A673 (cell line): ENCODE measurements around the gene LIM2. TPM values are rescaled to one million over a fixed set of nuclear protein-coding genes. Genes with fewer than 3 reads are reported as not detected.

Source experiments
- BruUV-seq: library from RNA; stranded (reverse); fragments of 400-500 nt; replicated peaks from 2 replicates; lab custom pipeline; 2021; lab: Mats Ljungman, UMichigan
- CTCF ChIA-PET: fragments of 300-600 bp; sonication (Branson Sonifier 250); formaldehyde crosslinking; loops from one replicate; lab custom pipeline; 2022; ENCODE audit warnings: antibody characterized with exemption; lab: Charles Lee
- POLR2A ChIA-PET: fragments of 300-600 bp; sonication (Branson Sonifier 250); formaldehyde crosslinking; loops from one replicate; lab custom pipeline; 2022; ENCODE audit warnings: antibody characterized with exemption; ENCODE audit not compliant: low non-redundant PET; lab: Charles Lee
- DNase-seq: peaks from one replicate; pipeline ENCODE4 v3.0.0-alpha.2; 2015; ENCODE audit warnings: low spot score
- H3K27ac ChIP-seq: fragments of 200-600 bp; sonication (generic); 2 replicates; pipeline ENCODE4 v1.5.1; 2016; ENCODE audit warnings: mixed run types, low read depth, mild to moderate bottlenecking, mixed read lengths, antibody characterized with exemption, low read length; ENCODE audit not compliant: poor library complexity, severe bottlenecking
- H3K27me3 ChIP-seq: fragments of 200-600 bp; sonication (generic); replicated peaks from 2 replicates; pipeline ENCODE4 v1.6.1; 2017; ENCODE audit warnings: mixed run types, low read depth, mild to moderate bottlenecking, mixed read lengths, antibody characterized with exemption, low read length; ENCODE audit not compliant: insufficient read depth, poor library complexity
- H3K36me3 ChIP-seq: fragments of 200-600 bp; sonication (generic); 2 replicates; pipeline ENCODE4 v1.6.1; 2016; ENCODE audit warnings: mixed run types, mild to moderate bottlenecking, mixed read lengths, antibody characterized with exemption, low read length; ENCODE audit not compliant: insufficient read depth, poor library complexity, severe bottlenecking
- H3K4me1 ChIP-seq: fragments of 200-600 bp; sonication (generic); 2 replicates; pipeline ENCODE4 v1.6.1; 2017; ENCODE audit warnings: mixed run types, mild to moderate bottlenecking, mixed read lengths, antibody characterized with exemption, low read length; ENCODE audit not compliant: insufficient read depth, poor library complexity, severe bottlenecking
- H3K4me3 ChIP-seq: fragments of 200-600 bp; sonication (generic); 2 replicates; pipeline ENCODE4 v1.5.1; 2016; ENCODE audit warnings: low read depth, mixed run types, mild to moderate bottlenecking, mixed read lengths, low read length; ENCODE audit not compliant: poor library complexity, severe bottlenecking
- H3K9me3 ChIP-seq: fragments of 200-600 bp; sonication (generic); 2 replicates; pipeline ENCODE4 v1.6.1; 2016; ENCODE audit warnings: mixed run types, low read depth, mild to moderate bottlenecking, mixed read lengths, antibody characterized with exemption, low read length; ENCODE audit not compliant: poor library complexity, severe bottlenecking
- EZH2 ChIP-seq: fragments of 200-600 bp; sonication (generic); IDR thresholded peaks from 2 replicates; pipeline ENCODE4 v1.6.1; 2017; ENCODE audit warnings: borderline replicate concordance, low read depth, mild to moderate bottlenecking, mixed read lengths, antibody characterized with exemption, low read length; ENCODE audit not compliant: poor library complexity, severe bottlenecking
- intact Hi-C: fragments of 100-400 bp; cut with micrococcal nuclease; formaldehyde crosslinking; loops from one replicate; pipeline ENCODE4 v1.10.0; 2022; ENCODE audit not compliant: unreplicated experiment
- total RNA-seq: library from RNA; stranded (reverse); gene quantifications from 2 replicates; pipeline ENCODE4 v1.2.3, GENCODE V29; 2021
- TF ChIP-seq, protein P1 (sequence below): fragments of 300-800, 200-600 bp; sonication (generic); conservative IDR thresholded peaks from 2 replicates; pipeline ENCODE4 v1.5.1; 2017; ENCODE audit warnings: low read depth, mild to moderate bottlenecking, antibody characterized with exemption, low read length, moderate library complexity, mixed read lengths

Gene LIM2
- total RNA-seq, 1 experiment from 2014 or later: not detected

DNA sequence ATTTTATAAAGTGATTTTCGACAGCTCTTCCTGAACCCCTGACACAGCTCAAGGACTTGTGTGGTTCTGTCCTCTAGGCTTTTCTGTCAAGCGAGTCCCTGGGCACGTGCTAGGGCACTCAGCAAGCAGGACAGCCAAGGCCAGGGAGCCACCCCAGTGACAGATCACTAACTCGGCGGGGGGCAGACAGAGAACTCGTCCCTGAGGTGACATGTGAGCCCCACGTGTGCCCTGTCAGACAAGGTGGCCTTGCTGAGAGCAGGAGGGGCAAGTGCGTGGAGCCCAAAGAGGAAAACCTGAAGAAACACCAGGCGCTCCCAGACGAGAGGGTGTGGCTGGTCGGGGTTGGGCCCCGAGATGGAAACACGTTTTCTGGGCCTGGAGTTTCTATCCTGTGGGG, 26.5 kb downstream of the LIM2 start:
- no peak for DNase-seq
- Histone ChIP-seq H3K4me3 (no peak overlapping the region), H3K27ac (no peak overlapping the region), H3K9me3 (no peaks in the 10 kb centered on the region), H3K4me1 (peaks cover 3% of the 10 kb centered on the region), H3K36me3 (no peaks in the 10 kb centered on the region), H3K27me3 (no peaks in the 10 kb centered on the region)
- POLR2A ChIA-PET: no interaction called here
- intact Hi-C loops: no loop called here
- CTCF ChIA-PET: no interaction called here
- TF ChIP-seq, protein P1, sequence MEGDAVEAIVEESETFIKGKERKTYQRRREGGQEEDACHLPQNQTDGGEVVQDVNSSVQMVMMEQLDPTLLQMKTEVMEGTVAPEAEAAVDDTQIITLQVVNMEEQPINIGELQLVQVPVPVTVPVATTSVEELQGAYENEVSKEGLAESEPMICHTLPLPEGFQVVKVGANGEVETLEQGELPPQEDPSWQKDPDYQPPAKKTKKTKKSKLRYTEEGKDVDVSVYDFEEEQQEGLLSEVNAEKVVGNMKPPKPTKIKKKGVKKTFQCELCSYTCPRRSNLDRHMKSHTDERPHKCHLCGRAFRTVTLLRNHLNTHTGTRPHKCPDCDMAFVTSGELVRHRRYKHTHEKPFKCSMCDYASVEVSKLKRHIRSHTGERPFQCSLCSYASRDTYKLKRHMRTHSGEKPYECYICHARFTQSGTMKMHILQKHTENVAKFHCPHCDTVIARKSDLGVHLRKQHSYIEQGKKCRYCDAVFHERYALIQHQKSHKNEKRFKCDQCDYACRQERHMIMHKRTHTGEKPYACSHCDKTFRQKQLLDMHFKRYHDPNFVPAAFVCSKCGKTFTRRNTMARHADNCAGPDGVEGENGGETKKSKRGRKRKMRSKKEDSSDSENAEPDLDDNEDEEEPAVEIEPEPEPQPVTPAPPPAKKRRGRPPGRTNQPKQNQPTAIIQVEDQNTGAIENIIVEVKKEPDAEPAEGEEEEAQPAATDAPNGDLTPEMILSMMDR: no peak
- BruUV-seq: no TSS peak

DNA sequence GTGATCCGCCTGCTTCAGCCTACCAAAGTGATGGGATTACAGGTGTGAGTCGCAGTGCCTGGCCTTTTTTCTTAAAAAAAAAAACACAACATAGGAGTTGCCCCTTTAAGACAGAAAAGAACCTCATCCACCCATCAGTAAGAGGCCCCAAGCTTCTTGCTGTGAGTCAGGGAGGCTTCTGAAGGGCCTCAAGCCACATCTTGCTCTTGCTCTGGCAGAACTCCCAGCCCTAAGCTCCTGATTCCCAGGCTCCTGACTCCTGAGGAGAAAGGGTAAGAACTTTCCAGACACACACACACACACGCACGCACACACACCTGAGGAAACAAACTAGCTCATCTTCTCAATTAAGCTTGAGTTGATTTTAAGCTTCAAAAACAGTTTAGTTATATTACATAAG, 28.5 kb downstream of the LIM2 start:
- ChIA-PET CTCF (interaction anchor here (0.5 to 0.7 kb wide), 2 partner anchors 649 to 848 kb away, joined by 3 read pairs; partner anchors contain the start of genes JOSD2 and ZNF615), POLR2A (no interaction called here)
- no peaks in the 10 kb centered on the region for H3K27me3 ChIP-seq
- H3K36me3 ChIP-seq: no peaks in the 10 kb centered on the region
- no peak for DNase-seq
- no TSS peak for BruUV-seq
- intact Hi-C loops: no loop called here
- H3K9me3 ChIP-seq: no peaks in the 10 kb centered on the region
- H3K4me3 ChIP-seq: no peak overlapping the region
- TF ChIP-seq EZH2: no peak
- TF ChIP-seq, protein P1: no peak
- no peak overlapping the region for H3K27ac ChIP-seq
- H3K4me1 ChIP-seq: no peaks in the 10 kb centered on the region

DNA sequence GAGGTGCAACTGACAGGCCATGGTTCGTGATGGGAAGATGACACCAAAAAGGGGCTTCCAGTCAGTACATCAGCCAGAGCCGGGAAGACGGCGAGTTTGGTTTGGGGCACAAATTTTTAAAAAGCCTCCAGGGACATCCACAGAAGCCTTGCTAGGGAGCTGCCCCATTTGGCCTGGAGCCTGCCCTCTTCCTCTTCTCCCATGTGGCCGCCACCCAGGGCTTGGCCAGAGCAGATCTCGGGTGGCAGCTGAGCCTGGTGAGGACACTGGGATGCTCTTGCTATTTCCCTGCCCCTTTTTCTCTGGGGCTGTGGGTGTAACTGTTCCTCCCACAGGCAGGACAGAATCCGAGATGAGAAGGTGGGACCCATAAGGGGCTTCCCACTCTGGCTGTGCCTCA, 29.8 kb downstream of the LIM2 start:
- POLR2A ChIA-PET: no interaction called here
- TF ChIP-seq, protein P1: no peak
- TF ChIP-seq EZH2: no peak
- no peak overlapping the region for H3K4me3 ChIP-seq
- no peaks in the 10 kb centered on the region for H3K9me3 ChIP-seq
- no peak for DNase-seq
- H3K27ac ChIP-seq: no peak overlapping the region
- CTCF ChIA-PET: no interaction called here
- H3K4me1 ChIP-seq: no peaks in the 10 kb centered on the region
- BruUV-seq: no TSS peak
- H3K36me3 ChIP-seq: no peaks in the 10 kb centered on the region
- H3K27me3 ChIP-seq: no peaks in the 10 kb centered on the region
- intact Hi-C loops: no loop called here
